Activated T-cell treated with anti-CD3 and anti-CD28 coated beads for 4 hours (primary cell): ENCODE data around the gene KRT9.
"Not testable (repeated sequence)": the region's sequence is repeated elsewhere in the genome, so short reads cannot be mapped to it uniquely, and the experiment has no call there.

Experiments
- DNase-seq: peaks from one replicate; pipeline ENCODE4 v3.0.0-alpha.2; 2020

Gene KRT9

DNA sequence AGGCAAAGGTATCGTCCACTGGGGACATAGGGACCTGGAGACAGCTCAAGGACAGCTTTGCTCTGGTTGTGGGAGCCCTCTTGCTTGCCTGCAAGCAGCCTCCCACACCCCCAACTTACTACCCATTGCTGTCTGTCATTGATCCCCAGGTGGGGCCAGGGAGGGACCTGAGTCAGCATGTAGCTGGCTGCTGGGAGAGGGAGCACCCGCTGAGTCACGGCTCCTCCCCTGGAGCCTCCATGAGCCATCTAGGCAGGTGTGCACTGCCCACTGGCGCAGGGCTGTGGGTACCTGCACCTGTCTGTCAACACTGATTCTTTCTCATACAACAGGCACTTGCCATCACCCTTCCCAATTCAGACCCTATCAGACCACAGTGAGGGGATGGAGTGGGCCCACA, 4.9 kb upstream of the KRT9 start:
- not testable (repeated sequence) for DNase-seq

DNA sequence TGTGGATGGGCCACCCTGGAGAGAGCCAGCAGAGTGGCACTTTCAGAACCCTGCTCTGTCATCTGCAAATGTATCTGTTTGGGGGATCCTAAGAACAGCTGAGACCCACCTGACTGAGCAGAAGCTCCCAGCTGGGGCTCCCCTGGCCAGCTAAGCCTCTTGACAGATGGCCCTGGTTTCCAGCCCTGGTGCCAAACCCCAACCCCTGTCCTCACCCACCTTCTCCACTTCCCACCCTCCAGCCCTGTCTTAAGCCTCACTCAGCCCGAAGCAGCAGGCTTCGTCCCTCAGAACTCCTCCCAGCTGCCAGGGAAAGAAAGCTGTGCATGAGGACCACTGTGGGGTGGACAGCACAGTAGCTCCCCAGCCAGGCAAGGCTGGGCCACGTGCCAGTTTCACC, 3.5 kb upstream of the KRT9 start:
- DNase-seq: no peak

DNA sequence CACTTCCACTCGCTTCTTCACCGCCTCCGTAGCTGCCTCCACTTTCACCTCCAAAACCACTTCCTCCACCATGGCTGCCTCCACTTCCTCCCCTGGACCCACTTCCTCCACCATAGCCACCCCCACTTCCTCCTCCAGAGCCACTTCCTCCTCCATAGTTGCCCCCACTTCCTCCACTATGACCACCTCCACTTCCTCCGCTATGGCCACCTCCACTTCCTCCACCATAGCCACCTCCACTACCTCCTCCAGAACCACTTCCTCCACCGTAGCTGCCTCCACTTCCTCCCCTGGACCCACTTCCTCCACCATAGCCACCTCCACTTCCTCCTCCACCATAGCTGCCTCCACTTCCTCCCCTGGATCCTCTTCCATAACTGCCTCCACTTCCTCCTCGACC, 4.5 kb downstream of the KRT9 start:
- no peak for DNase-seq

DNA sequence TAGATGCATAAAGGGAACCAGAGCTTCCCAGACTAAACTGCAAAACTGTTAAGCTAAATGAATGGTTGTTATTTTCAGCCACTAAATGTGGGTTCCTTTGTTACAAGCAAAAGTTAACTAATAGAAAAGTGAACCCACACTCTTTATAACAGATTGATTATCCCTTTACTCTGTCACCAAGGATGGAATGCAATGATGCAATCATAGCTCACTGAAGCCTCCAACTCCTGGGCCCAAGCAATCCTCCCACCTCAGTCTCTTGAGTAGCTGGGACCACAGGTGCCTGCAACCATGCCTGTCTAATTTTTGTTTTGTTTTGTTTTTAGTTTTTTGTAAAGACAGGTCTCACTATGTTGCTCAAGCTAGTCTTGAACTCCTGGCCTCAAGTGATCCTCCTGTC, 6.5 kb downstream of the KRT9 start:
- DNase-seq: no peak

DNA sequence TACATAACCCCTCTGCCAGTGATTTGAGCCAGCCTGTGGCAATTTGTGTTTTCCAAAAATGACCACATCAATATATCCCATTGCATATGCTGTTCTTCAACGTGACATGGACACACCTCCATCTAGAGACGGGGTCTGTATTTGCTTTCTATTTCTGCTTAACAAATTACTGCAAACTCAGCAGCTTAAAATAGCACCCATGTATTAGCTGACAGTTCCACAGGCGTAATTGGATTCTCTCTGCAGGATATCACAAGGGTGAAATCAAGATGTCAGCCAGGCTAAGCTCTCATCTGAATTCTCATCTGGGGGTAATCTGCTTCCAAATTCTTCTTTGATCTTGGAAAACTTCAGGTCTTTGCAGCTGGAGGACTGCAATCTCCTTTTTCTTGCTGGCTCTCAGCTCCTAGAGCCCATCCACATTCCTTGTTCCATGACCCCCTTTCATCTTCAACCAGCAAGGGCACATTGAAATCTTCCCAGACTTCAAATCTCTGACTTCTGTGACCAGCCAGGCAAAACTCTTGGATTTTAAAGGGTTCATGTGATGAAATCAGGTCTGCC, 8.2 kb downstream of the KRT9 start:
- no peak for DNase-seq

DNA sequence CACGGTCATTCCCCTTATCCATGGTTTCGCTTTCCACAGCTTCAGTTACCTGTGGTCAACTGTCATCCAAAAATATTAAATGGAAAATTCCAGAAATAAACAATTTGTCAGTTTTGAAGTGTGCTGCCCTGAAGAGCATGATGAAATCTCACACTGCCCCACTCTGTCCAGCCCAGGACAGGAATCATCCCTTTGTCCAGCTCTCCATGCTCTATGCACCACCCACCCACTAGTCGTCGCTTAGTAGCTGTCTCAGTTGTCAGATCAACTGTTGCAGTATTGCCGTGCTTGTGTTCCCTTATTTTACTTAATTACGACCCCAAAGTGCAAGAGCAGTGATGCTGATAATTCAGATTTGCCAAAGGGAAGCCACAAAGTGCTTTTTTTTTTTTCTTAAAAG, 10.3 kb downstream of the KRT9 start:
- no peak for DNase-seq

DNA sequence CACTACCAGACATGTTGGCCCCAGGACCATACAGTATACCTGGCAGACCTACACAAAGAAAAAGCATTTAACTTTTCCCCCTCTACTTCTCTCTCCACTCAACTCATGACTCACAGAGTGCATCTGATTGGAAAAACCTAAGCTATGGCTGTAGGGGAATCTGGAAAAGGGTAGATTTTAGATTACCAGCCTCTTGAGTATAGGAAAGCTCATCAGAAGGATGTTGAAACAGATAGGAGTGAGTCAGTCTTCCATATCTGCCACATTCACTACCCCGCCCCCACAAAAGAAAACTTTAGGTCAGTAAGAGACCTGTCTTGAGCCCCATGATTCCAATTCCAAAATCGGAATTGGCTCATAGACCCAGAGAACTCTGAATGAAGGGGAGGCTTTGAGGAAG, 12.3 kb downstream of the KRT9 start:
- no peak for DNase-seq

DNA sequence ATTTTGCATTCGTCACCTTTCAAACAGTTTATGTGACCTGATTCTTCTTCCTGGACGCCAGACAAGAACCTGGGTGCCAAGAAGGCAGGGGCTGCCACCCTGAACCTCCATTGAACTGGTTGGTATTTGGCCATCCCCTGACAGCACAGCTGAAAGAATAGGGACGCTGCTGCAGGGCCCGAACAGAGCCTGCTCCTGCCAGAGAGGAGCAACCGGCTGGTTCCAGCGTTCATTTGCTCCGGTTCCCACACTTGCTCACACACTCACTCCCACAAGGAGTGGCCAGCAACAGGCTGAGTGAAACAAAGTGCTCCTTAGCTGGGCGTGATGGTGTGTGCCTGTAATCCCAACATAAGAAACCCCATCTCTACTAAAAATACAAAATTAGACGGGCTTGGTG, 14.9 kb downstream of the KRT9 start:
- DNase-seq: no peak

DNA sequence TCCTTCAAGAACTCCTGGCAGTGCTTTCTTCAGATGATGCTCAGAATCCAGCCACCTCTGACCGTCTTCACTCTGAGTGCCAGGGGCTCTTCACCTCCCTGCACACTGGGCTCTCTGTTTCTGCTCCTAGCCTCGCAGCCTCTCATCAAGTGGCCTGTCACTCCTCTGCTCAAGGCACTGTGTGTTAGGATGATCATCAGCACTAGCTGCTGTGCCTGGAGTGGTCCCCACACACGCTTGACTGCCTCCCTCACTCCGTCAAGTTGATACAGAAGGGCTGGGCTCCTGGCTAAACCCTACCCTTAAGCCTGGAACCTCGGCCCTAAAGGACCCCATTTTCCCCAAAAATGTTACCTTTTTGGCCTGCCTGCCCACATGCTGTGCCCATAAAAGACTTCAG, 15.6 kb downstream of the KRT9 start:
- no peak for DNase-seq

DNA sequence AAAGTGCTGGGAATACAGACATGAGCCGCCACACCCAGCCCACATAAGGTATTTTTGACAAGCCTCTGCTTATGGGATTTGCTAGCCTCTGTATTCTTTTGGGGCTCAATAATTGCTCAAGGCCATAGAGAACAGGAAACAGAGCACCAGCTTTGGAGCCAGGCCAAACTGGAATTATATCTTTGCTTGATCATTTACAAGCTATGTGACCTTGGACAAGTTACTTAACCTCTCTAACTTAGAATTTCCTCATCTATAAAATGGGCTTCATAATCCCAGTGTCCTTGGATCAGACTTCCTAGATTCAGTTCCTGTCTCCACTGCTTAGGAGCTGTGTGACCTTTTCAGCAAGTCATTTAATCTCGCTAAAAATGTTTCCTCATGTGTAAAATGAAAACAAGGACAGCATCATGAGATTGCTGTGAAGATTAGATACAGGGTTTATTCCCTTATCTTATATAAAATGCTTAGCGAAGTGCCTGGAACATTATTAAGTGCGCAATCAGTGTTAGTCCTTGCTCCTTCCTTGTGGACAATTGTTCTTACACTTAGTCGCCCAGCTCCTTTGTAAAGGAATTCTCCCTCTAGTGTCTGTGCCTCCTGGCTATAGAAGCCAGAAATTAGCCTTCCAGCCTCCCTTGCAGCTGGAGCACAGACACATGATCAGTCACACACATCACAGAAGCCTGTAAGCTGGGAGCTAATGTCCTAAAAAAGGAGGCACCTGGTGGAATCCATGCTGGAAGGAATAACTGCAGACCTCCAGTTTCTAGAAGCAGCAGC, 16.6 kb downstream of the KRT9 start:
- no peak for DNase-seq

DNA sequence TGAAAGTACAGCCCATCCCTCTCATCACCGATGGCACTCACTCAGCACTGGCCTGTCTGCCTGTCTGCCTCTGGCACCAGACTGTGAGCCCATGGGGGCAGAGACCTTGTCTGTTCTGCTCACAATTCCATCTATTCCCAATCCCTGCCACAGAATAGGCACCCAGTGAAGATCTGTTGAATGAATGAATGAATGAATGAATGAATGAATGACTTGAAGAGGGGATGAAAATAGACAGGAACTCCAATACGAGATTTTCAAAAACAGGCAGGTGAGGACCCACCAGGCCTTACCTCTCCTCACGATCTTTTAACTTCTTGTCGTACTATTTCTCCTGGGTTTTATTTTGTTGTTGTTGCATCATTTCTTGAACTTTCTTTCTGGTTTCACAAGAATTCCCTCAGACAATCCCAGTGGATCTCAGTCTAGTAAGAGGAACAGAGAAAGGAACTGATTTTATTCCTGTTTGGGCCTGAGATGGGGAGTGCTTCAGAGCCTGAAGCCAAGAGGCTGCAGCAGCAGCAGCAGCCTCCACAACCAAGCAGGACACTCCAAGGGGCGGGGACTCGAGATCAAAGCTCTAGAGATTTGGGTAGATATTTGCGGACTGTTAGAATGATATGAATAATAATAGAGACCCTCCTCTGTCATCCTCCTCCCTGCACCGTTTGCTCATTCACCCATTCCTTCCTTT, 17.7 kb downstream of the KRT9 start:
- no peak for DNase-seq

DNA sequence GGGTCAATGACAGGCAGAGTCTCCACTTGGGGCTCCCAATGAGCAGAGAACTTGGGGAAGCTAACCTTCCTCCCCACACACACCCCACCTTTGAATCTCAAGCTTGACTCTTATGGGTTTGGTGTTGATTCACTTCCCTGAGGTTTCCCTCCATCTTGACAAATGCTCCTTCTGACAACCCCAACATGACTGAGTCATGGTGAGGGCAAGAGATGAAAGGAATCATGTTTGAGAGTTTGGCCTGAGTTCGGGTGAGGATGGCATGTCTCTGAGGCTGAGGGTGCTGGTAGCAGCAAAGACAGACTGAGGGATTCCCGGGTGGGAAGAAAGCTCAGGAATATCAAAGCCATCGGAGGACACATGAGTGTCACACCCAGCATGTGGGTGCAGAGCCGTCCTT, 18.7 kb downstream of the KRT9 start:
- no peak for DNase-seq

DNA sequence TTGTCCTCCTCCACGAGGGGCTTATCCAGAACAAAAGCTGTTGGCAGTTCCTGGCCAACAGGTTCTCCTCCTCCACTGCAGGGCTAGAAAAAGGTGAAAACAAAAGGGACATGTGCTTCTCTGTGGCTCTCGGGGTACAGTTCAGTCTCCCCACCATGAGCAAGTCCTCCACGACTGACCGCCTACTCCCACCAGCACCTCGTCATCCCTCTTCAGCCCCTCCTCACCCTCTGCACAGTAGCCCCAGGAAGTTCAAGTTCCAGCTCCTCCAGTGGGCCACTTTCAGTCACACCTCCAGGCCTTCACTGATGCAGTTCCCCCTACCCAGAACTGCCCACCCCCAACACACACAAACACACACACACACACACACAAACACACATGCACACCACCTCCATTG, 19.4 kb downstream of the KRT9 start:
- no peak for DNase-seq

DNA sequence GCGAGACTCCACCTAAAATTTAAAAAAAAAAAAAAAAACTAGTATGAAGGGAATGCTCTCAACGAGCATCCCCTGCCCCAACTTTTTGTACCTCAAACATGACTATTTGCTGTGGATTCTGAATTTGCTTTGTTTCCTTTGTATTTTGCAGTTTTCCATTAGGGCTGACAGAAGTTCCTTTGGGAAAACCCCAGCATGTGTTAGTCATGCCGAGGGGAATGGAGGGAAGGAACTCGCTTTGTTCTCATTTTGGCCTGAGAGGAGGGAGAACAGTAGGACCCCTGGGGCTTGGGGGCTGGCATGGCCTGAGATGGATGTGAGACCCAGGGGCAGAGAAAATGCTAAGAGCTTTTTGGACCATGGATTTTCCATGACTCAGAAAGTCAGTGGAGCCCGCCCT, 20.5 kb downstream of the KRT9 start:
- no peak for DNase-seq

DNA sequence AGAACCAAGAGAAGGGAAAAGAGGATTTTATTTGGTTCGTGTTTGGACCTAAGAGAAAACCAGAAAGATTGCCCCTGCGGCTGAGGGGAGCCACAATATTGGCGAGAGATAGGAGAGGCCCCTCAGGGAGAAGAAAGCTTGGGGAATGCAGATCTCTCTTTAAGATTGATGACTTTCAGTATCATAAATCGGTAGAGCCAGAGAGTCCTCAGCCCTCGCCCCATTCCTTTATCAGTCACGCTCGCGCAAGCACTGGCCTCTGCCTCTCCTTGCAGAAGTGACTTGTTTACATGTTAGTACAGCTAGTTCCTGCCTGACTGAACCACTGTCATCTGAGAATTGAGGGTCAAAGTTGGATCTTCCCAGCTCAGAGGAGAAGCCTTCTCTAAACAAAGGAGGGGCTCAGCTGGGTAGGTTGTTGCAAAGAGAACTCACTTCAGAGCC, 22.2 kb downstream of the KRT9 start:
- DNase-seq: no peak

DNA sequence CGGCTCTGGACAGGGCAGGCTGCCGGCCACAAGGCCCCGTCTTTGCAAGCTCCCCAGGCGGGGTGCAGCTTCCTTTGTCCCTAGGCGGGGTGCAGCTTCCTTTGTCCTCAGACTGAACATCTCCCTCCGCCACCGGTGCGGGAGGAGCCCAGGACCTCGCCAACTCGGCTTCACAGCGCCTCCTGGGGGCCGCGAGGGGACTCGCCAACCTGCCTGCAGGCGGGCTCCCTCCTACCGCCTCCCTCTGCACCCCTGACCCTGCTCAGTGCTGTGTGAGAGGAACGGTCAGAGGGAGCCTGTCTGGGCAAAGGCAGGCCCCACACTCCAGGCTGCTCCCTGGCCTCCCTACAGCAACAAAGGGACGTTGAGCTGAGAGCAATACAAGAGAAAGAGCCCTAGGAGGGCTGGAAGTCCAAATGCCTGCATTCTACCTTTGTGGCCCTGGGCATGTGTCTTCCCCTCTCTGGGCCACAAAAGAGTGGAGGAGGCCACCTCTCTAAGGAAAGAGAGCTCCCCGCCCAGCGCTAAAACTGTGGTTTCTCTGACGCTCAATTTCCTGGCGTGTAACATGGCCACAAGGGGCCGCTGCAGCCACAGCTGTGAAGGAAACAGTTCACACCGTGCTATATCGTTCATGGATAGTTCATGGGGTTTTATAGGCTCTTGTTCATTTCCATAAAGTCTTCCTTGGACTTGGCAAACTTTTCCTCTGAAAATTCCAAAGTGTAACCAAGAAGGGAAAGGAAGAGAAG, 22.8 kb downstream of the KRT9 start:
- DNase-seq: peak; percentile 76

DNA sequence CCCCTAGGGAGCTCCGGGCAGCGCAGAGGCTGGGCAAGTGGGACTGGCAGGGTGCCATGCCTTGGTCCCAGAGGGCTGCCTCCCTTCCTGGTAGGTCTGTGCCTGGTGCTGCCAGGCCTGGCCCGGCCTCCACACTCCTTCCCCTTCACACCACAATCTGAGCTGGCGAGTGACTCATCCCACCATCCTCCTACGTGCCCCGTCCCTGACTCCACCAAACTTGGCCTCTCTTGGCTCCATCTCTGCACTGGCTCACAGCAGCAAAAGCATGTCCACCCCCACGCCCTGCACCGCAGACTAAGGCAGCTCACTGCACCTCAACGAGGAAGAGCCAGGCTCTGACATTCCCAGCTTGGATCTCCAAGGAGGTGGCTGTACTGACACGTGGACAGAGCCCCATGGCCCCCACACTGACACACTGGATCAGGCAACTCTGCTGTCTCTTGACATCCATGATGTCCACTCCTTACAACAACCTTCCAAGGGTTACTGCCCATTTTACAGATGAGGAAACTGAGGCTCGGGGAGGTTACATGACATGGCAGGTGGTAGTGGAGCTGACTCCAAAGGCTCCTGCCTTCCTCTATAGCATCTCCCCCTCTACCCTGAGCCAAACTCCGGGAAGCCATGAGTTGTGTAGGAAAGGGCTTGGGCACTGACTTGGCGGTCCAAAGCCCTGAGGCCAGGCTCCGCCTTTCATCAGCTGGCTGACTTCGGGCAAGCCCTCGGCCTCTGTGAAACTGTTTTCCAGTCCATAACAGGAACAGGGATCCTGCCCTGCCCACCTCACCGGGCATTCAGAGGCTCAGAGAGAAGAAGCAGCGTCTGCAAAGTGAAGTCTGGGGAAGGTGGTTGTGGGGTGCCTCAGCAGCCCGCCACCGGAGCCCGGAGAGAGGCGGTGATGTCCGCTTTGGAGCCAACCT, 23.7 kb downstream of the KRT9 start:
- DNase-seq: peak; percentile 50

DNA sequence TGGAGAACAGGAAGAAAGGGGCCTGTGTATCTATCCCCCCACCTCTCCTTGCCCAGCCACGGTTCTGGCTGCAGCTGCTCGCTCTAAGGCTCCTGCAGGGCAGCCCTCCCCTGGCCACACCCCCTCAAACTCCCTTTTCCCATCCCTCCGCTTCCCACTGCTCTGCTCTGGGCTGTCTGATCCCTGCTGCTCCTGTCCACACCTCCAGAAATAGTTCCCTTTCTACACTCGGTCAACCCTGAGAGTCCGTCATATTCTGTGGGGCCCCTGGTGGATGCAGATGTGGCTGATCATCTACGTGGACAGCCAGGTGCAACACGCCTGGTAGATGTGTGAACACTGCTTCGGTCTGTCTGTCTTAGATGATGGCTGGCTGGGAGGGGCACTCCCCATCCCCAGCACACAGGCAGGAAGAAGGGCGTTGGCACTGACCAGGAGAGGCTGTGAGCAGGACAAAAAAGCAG, 24.4 kb downstream of the KRT9 start:
- DNase-seq: no peak

DNA sequence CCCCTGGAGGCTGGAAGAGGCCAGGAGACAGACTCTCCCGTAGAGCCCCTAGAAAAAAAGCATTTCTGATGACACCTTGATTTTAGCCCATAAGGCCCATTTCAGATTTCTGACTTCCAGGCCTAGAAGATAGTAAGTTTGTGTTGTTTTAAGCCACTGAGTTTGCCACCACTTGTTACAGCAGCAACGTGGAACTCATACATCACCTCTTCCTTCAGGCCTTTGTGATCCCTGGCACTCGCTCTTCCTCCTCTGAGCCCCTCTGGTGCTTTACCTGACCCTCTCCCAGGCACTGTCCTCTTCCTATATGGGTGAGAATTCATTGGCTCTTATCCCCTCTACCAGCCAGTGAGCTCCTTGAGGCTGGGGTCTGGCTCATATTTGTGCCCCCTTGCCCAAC, 25.0 kb downstream of the KRT9 start:
- DNase-seq: no peak

DNA sequence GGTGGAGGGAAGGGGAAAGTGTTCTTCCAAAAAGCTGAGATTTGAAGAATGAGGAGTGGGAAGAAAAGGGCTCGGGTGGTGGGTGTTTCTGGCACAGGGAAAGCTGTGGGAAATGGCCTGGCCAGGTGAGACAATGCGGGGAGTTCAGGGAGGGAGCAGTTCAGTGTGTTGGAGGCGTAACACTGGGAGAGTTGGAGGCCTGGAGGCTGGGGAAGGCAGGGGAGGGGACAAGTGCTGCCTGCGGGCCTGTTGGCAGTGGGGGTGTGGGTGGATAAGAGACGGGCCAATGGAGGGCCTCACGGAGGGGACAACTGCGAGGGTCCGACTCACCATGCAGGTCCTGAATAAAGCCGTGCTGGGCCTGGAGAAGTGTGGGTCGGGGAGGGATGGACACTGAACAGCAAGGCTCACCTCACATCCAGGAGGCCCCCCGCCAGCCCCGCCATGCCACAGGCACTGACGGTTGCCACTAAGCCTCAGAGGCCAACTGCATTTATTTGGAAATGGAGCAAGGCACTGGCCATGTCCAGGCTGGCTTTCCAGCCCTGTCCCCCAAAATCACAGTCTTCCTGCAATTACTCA, 25.9 kb downstream of the KRT9 start:
- DNase-seq: no peak

DNA sequence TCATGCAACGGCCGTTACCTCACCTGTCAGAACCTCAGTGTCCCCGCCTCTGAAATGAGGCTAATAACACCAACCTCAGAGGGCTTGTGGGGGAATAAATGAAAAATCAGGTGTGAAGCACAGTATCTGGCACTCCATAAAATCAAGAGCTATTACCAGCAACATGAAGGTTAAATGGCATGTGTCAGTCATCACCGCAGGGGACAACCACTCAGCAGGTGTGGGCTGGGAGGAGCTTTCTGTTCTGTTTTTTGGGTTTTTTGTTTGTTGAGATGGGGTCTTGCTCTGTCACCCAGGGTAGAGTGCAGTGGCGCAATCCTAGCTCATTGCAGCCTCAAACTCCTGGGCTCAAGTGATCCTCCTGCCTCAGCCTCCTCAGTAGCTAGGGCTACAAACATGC, 26.9 kb downstream of the KRT9 start:
- no peak for DNase-seq

DNA sequence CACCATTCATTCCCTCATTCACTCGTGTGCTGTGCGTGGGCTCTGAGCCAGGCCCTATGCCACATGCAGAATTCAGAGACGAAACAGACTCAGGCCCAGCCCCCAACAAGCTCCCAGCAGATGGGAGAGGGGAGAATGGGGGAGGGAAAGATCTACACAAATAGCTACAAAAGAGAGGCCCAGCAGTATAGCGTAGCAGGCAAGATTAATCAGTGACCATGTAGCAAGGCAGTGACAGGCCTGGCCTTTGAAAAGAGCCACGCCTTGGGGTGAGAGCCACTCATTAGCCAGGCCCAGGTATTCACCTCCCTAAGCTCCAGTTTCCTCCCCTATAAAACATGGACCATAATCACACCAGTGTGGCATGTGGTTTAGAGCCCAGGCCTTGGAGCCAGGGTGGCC, 27.4 kb downstream of the KRT9 start:
- no peak for DNase-seq
